GM18870 (cell line): Measurements from ENCODE around the gene MTREX.

Experiments
- ATAC-seq: cut with Tn5 transposase; IDR thresholded peaks from one replicate; pipeline ENCODE4 v1.9.1; 2021; ENCODE audit warnings: moderate library complexity; ENCODE audit not compliant: unreplicated experiment

MTREX gene

GRCh38 chr5:55426455-55426854 lies 118.7 kb downstream of the MTREX start:
- ATAC-seq = no peak

GRCh38 chr5:55427157-55427556 lies 119.4 kb downstream of the MTREX start:
- no peak for ATAC-seq

- ATAC-seq = no peak
Observed at GRCh38 chr5:55429221-55429612, 121.4 kb downstream of the MTREX start.

GRCh38 chr5:55429613-55430253 lies 121.9 kb downstream of the MTREX start:
- ATAC-seq = no peak

- ATAC-seq = no peak
Observed at GRCh38 chr5:55432549-55432948, 124.8 kb downstream of the MTREX start.

GRCh38 chr5:55437452-55437851 lies 129.7 kb downstream of the MTREX start:
- no peak for ATAC-seq

GRCh38 chr5:55437859-55438206 lies 130.0 kb downstream of the MTREX start:
- ATAC-seq = no peak

- no peak for ATAC-seq
Observed at GRCh38 chr5:55438998-55439397, 131.2 kb downstream of the MTREX start.

- ATAC-seq = no peak
Observed at GRCh38 chr5:55440188-55440646, 132.4 kb downstream of the MTREX start.

GRCh38 chr5:55441107-55441771 lies 133.4 kb downstream of the MTREX start:
- ATAC-seq = no peak

- ATAC-seq = no peak
Observed at GRCh38 chr5:55441954-55442353, 134.2 kb downstream of the MTREX start.

- no peak for ATAC-seq
Observed at GRCh38 chr5:55445791-55446190, 138.0 kb downstream of the MTREX start.

- ATAC-seq = no peak
Observed at GRCh38 chr5:55446640-55447351, 139.0 kb downstream of the MTREX start.

- ATAC-seq = no peak
Observed at GRCh38 chr5:55450050-55450765, 142.4 kb downstream of the MTREX start.

GRCh38 chr5:55451976-55452375 lies 144.2 kb downstream of the MTREX start:
- ATAC-seq = no peak

GRCh38 chr5:55453211-55453610 lies 145.4 kb downstream of the MTREX start:
- ATAC-seq = no peak

GRCh38 chr5:55454282-55454681 lies 146.5 kb downstream of the MTREX start:
- ATAC-seq = no peak

- no peak for ATAC-seq
Observed at GRCh38 chr5:55456216-55456895, 148.6 kb downstream of the MTREX start.

GRCh38 chr5:55459572-55459971 lies 151.8 kb downstream of the MTREX start:
- no peak for ATAC-seq

GRCh38 chr5:55463613-55464012 lies 155.8 kb downstream of the MTREX start:
- ATAC-seq = no peak
